TTC549 (cell line): ENCODE results near the gene CLPTM1L.
"Not testable (repeated sequence)": the region's sequence is repeated elsewhere in the genome, so short reads cannot be mapped to it uniquely, and the experiment has no call there.

ENCODE experiments used
- FAIRE-seq: peaks from 2 replicates; lab custom pipeline; 2012; peaks lifted over from hg19 to GRCh38; lab: Jason Lieb, UNC

CLPTM1L gene

GRCh38 chr5:1311439-1312055 is 33.4 kb downstream of the CLPTM1L start:
- FAIRE-seq, result no peak

- FAIRE-seq, result no peak
These were observed 34.8 kb downstream of the CLPTM1L start for GRCh38 chr5:1310118-1310517.

DNA sequence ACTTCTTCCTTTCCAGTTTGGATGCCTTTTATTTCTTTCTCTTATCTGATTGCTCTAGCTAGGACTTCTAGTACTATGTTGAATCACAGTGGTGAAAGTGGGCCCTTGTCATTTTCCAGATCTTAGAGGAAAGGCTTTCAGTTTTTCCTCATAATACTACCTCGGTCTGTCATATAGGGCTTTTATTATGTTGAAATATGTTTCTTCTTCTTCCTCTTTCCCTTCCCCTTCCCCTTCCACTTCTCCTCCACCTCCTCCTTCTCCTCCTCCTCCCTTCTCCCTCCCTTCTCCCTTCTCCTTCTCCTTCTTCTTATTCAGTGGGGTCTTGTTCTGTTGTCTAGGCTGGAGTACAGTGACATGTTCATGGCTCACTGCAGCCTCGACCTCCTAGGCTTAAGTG is 40.9 kb downstream of the CLPTM1L start:
- FAIRE-seq, result no peak

- no peak for FAIRE-seq
These were observed 42.6 kb downstream of the CLPTM1L start for GRCh38 chr5:1302258-1302657.

DNA sequence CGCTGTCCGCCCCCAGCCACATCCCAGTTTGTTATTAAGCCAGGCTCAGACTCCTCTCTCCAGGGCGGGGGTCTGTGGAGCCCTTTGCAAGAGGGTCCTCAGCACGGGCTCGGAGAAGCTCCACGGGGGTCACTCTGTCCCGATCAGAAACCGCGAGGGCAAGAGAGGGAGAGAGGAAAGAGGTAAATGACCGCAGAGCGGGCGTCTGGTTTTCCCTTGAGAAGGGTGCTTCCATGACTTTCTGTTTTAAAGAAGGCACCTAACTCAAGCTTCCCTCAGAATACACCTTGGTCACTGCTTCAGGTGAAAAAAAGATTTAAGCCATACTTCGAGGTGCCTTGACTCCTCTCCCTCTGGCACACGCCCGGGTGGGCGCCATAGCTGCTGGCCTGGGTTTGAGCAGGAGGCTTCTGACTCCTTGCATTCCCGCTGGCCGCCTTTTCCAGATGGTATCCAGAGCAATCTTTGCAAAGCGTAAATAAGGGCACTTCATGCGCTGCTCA is 44.3 kb downstream of the CLPTM1L start:
- FAIRE-seq, result no peak

DNA sequence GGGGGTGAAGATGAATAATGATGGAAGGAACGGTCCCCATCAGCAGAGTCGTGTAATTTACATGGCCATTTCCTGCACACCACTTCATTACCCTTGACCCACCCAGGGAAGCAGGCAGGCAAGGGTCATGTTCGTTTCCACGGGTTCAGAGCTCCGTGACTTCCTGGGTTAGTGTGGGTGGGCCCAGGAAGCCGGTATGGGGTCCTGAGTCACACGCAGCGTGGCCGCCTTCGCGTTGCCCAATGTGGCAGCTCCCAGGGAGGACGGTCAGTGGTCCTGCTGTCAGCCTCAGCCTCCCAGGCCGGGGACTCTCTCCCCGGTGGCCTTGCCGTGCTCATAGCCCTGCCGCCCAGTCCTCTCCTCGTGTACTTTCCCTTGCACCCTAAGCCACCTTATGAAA is 44.9 kb downstream of the CLPTM1L start:
- no peak for FAIRE-seq

DNA sequence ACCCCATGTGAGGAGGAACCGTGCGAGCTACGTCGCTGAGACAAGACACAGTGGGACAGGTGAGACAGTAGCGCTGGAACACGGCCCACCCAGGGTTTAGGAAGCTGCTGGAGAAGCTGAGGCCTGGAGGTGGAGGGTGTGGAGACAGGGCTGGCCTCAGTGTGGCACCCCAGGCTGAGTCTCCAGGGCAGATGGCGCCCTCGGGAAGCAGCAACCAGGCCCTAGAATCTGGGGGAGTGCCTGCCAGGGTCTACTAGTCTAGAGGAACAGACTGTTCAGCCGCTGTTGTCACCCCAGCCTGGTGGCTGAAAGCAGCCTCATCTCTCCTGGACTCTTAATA is 45.4 kb downstream of the CLPTM1L start:
- FAIRE-seq, result no peak

DNA sequence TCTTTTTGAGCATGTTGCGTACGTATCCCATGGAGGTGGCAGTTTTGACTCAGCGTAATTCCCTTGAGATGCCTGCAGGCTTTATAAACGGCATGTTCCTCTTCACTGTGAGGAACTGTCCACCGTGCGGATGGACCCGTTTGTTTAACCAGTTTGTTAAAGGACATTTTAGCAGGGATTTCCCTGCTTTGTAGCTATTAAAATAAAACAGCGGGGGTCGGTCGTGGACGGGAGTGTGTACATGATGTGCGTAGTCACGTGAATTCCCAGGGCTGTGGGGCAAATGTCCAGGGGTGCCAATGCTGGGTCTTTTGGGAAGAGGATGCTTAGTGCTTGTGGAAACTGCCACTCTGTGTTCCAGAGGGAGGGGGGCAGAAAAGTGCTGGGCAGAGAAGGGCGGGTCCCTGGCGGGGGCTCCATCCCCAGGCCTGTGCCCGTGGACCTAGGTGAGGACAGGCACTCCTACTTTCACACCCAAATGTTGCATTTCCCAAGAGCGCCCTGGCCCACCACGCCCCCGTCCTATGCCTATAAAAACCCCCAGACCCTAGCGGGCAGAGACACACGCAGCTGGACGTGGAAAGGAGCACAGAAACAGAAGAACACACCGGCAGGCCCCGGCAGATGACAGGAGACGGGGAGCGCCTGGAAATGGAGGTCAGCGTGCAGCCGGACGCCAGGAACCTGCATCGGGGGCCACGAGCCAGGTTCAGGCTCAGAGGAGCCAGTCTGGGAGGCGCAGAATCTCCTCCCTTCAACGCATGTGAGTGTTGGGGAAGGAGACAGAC is 46.0 kb downstream of the CLPTM1L start:
- FAIRE-seq, result no peak

DNA sequence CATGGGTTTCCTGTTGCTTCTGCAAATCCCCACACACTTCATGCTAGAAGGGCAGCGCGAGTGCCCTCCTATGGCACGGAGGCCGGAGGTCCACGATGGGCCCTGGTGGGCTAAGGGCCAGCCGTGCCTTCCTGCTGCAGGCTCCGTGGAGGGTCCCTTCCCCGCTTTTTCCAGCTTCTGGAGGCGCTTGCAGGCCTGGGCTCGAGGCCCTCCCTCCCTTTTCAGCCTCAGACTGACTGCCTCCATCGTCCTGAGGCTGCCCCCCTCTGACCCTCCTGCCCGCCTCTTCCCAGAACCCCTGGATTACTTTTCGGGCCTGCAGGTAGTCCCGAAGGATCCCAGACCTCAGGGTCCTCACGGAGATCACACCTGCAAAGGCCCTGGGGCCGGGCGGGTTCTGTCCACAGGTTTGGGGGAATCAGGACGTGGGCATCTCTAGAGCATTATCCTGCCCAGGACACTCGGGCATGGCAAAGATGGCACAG is 46.8 kb downstream of the CLPTM1L start:
- no peak for FAIRE-seq

- FAIRE-seq, result no peak
These were observed 47.7 kb downstream of the CLPTM1L start for GRCh38 chr5:1297243-1297642.

GRCh38 chr5:1295650-1296037 is 49.3 kb downstream of the CLPTM1L start:
- no peak for FAIRE-seq

GRCh38 chr5:1294835-1295649 is 49.9 kb downstream of the CLPTM1L start, which contains the start of gene TERT:
Gene TERT, minus strand, starts transcription at chr5:1295068. Its CDS starts 79 bp downstream, at chr5:1294989.
- no peak for FAIRE-seq

- no peak for FAIRE-seq
These were observed 50.6 kb downstream of the CLPTM1L start for GRCh38 chr5:1294206-1294834.

DNA sequence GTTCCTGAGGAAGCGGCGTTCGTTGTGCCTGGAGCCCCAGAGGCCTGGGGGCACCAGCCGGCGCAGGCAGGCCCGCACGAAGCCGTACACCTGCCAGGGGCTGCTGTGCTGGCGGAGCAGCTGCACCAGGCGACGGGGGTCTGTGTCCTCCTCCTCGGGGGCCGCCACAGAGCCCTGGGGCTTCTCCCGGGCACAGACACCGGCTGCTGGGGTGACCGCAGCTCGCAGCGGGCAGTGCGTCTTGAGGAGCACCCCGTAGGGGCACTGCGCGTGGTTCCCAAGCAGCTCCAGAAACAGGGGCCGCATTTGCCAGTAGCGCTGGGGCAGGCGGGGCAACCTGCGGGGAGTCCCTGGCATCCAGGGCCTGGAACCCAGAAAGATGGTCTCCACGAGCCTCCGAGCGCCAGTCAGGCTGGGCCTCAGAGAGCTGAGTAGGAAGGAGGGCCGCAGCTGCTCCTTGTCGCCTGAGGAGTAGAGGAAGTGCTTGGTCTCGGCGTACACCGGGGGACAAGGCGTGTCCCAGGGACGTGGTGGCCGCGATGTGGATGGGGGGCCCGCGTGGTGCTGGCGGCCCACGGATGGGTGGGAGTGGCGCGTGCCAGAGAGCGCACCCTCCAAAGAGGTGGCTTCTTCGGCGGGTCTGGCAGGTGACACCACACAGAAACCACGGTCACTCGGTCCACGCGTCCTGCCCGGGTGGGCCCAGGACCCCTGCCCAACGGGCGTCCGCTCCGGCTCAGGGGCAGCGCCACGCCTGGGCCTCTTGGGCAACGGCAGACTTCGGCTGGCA is 51.3 kb downstream of the CLPTM1L start:
- FAIRE-seq, result no peak

GRCh38 chr5:1292846-1293415 is 52.0 kb downstream of the CLPTM1L start:
- FAIRE-seq, result no peak

- no peak for FAIRE-seq
These were observed 52.8 kb downstream of the CLPTM1L start for GRCh38 chr5:1292139-1292538.

DNA sequence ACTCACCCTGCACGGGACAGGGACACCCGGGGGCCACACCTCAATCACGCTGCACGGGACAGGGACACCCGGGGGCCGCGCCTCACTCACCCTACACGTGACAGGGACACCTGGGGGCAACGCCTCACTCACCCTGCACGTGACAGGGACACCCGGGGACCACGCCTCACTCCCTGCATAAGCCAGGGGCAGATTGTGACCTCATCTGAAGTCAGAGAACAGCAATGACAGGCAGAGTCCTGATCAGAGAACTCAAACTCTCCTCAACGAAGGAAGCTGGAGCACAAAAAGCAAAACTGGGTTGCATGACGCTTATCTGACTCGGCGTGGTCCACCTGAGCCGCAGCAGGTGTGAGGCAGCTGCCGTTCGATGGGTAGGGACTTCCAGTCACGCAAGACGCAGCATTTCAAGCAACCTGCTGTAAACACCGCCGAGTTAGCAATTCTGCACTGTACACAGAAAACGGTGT is 53.3 kb downstream of the CLPTM1L start:
- FAIRE-seq, result no peak

GRCh38 chr5:1290956-1291355 is 53.9 kb downstream of the CLPTM1L start:
- not testable (repeated sequence) for FAIRE-seq

GRCh38 chr5:1289559-1289958 is 55.3 kb downstream of the CLPTM1L start:
- not testable (repeated sequence) for FAIRE-seq

- FAIRE-seq, result no peak
These were observed 56.2 kb downstream of the CLPTM1L start for GRCh38 chr5:1288439-1289335.
